Forelimb muscle (tissue), 1 donor: ENCODE measurements around the gene MED27. TPM values are rescaled to one million over a fixed set of nuclear protein-coding genes. Genes with fewer than 3 reads are reported as not detected.

ENCODE experiments used
- DNase-seq: peaks from one replicate; pipeline ENCODE4 v3.0.0-alpha.2; 2013; ENCODE audit warnings: low read depth
- polyA plus RNA-seq: library from polyadenylated mRNA; unstranded; fragments of 120-200 nt; gene quantifications from one replicate; pipeline ENCODE4 v1.2.1, GENCODE V29; 2013; ENCODE audit not compliant: insufficient read length

Gene MED27
- polyA plus RNA-seq, 1 donor: 12.9 TPM

- DNase-seq: no peak
These were observed 268.3 kb downstream of the MED27 start for GRCh38 chr9:131811405-131811804.

DNA sequence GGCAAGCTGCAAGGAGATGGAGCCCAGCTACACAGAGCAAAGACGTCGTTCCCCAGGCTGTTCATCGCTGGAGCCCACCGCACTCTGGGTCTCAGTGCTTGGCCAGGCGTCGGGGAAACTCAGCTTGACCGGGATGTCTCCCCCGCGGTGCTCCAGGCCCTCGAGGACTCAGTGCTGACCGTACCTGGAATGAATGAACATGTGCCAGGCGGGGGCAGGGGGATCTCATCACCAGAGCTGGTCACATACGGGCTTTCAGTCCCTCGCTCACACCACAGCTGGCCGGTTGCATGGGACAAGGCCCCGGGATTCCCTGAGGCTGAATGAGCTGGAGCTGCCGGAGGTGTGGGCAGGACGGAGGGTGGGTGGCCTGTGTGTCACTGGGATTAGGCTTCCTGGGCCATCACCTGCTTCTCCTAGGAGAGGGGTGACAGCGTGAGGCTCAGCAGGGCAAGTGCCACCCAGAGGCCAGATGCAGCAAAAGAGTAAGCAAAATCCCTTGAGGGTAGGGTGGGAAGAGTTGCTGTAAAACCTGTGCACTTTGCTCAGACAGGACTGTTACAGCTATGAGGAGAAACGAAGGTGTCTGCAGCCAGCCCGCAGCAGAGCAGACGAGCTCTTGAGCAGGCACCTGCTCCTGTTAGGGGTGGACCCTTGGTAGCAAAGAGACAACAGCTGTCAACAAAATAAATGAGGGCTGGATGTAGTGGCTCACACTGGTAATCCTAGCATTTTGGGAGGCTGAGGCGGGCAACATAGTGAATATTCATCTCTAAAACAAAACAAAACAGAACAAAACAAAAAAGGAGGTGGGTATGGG, 269.1 kb downstream of the MED27 start:
- no peak for DNase-seq

Other genes starting within 250 kb of the MED27 start
- 0.25 TPM for gene NTNG2, start 82.2 kb upstream of the MED27 start, polyA plus RNA-seq